ENCODE data around the gene NRF1.
"Not testable (repeated sequence)": the region's sequence is repeated elsewhere in the genome, so short reads cannot be mapped to it uniquely, and the experiment has no call there.

Gene NRF1

GRCh38 chr7:129635300-129636029 is 23.9 kb downstream of the NRF1 start:
- TF ChIP-seq Cebpa-rat (IDR thresholded peaks at IDR 0.05), result no peak
- Histone ChIP-seq H3K9ac (no peak overlapping the region), H3K36me3 (peaks cover 0 to 18% (median 0%) of the 10 kb centered on the region in 11 experiments; a peak in 5 of 22 replicates), H3K27me3 (no peaks in the 10 kb centered on the region), H3K9me3 (replicated peaks in 1 of 11) (no peaks in the 10 kb centered on the region), H4K20me1 (peaks cover 14 to 97% (median 56%) of the 10 kb centered on the region in 11 experiments; a peak in 20 of 22 replicates), H3K4me1 (peaks cover 0 to 6% (median 0%) of the 10 kb centered on the region in 10 experiments; a peak in 1 of 20 replicates), H3K4me2 (no peak overlapping the region), H3K27ac (no peak overlapping the region), H3K4me3 (no peak overlapping the region)

GRCh38 chr7:129636030-129636550 is 24.6 kb downstream of the NRF1 start:
- not testable (repeated sequence) for H3K4me1 ChIP-seq; H3K9me3 ChIP-seq (replicated peaks in 1 of 11); H3K27me3 ChIP-seq; H3K9ac ChIP-seq; H3K27ac ChIP-seq; H3K4me2 ChIP-seq; H3K4me3 ChIP-seq
- Histone ChIP-seq H3K36me3 (peaks cover 0 to 17% (median 0%) of the 10 kb centered on the region in 11 experiments; a peak in 5 of 22 replicates), H4K20me1 (peaks cover 14 to 97% (median 52%) of the 10 kb centered on the region in 11 experiments; a peak in 19 of 22 replicates)

- H3K27ac ChIP-seq, result no peak overlapping the region
- peaks cover 14 to 97% (median 46%) of the 10 kb centered on the region in 11 experiments; a peak in 18 of 22 replicates for H4K20me1 ChIP-seq
- peaks cover 0 to 14% (median 0%) of the 10 kb centered on the region in 11 experiments; a peak in 4 of 22 replicates for H3K36me3 ChIP-seq
- no peak overlapping the region for H3K4me2 ChIP-seq
- peaks cover 0 to 6% (median 0%) of the 10 kb centered on the region in 10 experiments; a peak in 1 of 20 replicates for H3K4me1 ChIP-seq
- no peak overlapping the region for H3K9ac ChIP-seq
- H3K9me3 ChIP-seq (replicated peaks in 1 of 11), result no peaks in the 10 kb centered on the region
- no peak for TF ChIP-seq Cebpa-rat (IDR thresholded peaks at IDR 0.05)
- no peak overlapping the region for H3K4me3 ChIP-seq
- no peaks in the 10 kb centered on the region for H3K27me3 ChIP-seq
These were observed 25.1 kb downstream of the NRF1 start for GRCh38 chr7:129636641-129637040.

- no peak overlapping the region for H3K9ac ChIP-seq
- H3K36me3 ChIP-seq, result peaks cover 0 to 9% (median 0%) of the 10 kb centered on the region in 11 experiments; a peak in 1 of 22 replicates
- H3K4me2 ChIP-seq, result no peak overlapping the region
- H3K27ac ChIP-seq, result no peak overlapping the region
- H3K27me3 ChIP-seq, result no peaks in the 10 kb centered on the region
- H3K4me3 ChIP-seq, result no peak overlapping the region
- H3K4me1 ChIP-seq, result peaks cover 0 to 6% (median 0%) of the 10 kb centered on the region in 10 experiments; a peak in 1 of 20 replicates
- peaks cover 11 to 100% (median 36%) of the 10 kb centered on the region in 11 experiments; a peak in 20 of 22 replicates for H4K20me1 ChIP-seq
- no peaks in the 10 kb centered on the region for H3K9me3 ChIP-seq (replicated peaks in 1 of 11)
- no peak for TF ChIP-seq Cebpa-rat (IDR thresholded peaks at IDR 0.05)
These were observed 28.9 kb downstream of the NRF1 start for GRCh38 chr7:129640400-129640799.

- Histone ChIP-seq H3K27ac (no peak overlapping the region), H4K20me1 (peaks cover 6 to 92% (median 22%) of the 10 kb centered on the region in 11 experiments; a peak in 18 of 22 replicates), H3K9ac (no peak overlapping the region), H3K27me3 (no peaks in the 10 kb centered on the region), H3K36me3 (peaks cover 0 to 19% (median 13%) of the 10 kb centered on the region in 11 experiments; a peak in 19 of 22 replicates), H3K9me3 (replicated peaks in 1 of 11) (no peaks in the 10 kb centered on the region), H3K4me2 (no peak overlapping the region), H3K4me3 (no peak overlapping the region), H3K4me1 (peaks cover 0 to 4% (median 0%) of the 10 kb centered on the region in 10 experiments; a peak in 1 of 20 replicates)
- no peak for TF ChIP-seq Cebpa-rat (IDR thresholded peaks at IDR 0.05)
These were observed 31.5 kb downstream of the NRF1 start for GRCh38 chr7:129642871-129643549.

GRCh38 chr7:129643550-129644170 is 32.1 kb downstream of the NRF1 start:
- peak overlapping the region in 1 of 11 experiments; percentile 42; a peak in 1 of 22 replicates for H3K9ac ChIP-seq
- TF ChIP-seq Cebpa-rat (IDR thresholded peaks at IDR 0.05), result no peak
- no peak overlapping the region for H3K4me3 ChIP-seq
- no peak overlapping the region for H3K27ac ChIP-seq
- H4K20me1 ChIP-seq, result peaks cover 6 to 85% (median 22%) of the 10 kb centered on the region in 11 experiments; a peak in 18 of 22 replicates
- no peaks in the 10 kb centered on the region for H3K27me3 ChIP-seq
- no peaks in the 10 kb centered on the region for H3K9me3 ChIP-seq (replicated peaks in 1 of 11)
- H3K36me3 ChIP-seq, result peaks cover 0 to 23% (median 13%) of the 10 kb centered on the region in 11 experiments; a peak in 19 of 22 replicates
- H3K4me2 ChIP-seq, result no peak overlapping the region
- no peaks in the 10 kb centered on the region; a peak in 1 of 20 replicates for H3K4me1 ChIP-seq

- no peak overlapping the region for H3K9ac ChIP-seq
- peaks cover 6 to 83% (median 22%) of the 10 kb centered on the region in 11 experiments; a peak in 18 of 22 replicates for H4K20me1 ChIP-seq
- TF ChIP-seq Cebpa-rat (IDR thresholded peaks at IDR 0.05), result no peak
These were observed 33.2 kb downstream of the NRF1 start for GRCh38 chr7:129644634-129645230.

GRCh38 chr7:129646369-129647021 is 35.0 kb downstream of the NRF1 start:
- Histone ChIP-seq H4K20me1 (peaks cover 6 to 80% (median 22%) of the 10 kb centered on the region in 11 experiments; a peak in 18 of 22 replicates), H3K4me1 (no peaks in the 10 kb centered on the region), H3K36me3 (peaks cover 0 to 33% (median 24%) of the 10 kb centered on the region in 11 experiments; a peak in 20 of 22 replicates), H3K27ac (no peak overlapping the region), H3K9me3 (replicated peaks in 1 of 11) (no peaks in the 10 kb centered on the region), H3K27me3 (no peaks in the 10 kb centered on the region), H3K9ac (no peak overlapping the region), H3K4me3 (no peak overlapping the region), H3K4me2 (no peak overlapping the region)
- no peak for TF ChIP-seq Cebpa-rat (IDR thresholded peaks at IDR 0.05)

More at GRCh38 chr7:129644634-129645230, 33.2 kb downstream of the NRF1 start:
- Histone ChIP-seq H3K4me3 (no peak overlapping the region), H3K4me2 (no peak overlapping the region), H3K27me3 (no peaks in the 10 kb centered on the region), H3K27ac (no peak overlapping the region), H3K4me1 (no peaks in the 10 kb centered on the region; a peak in 1 of 20 replicates), H3K9me3 (replicated peaks in 1 of 11) (no peaks in the 10 kb centered on the region), H3K36me3 (peaks cover 0 to 25% (median 15%) of the 10 kb centered on the region in 11 experiments; a peak in 19 of 22 replicates)

Data from BLaER1 treated with 17β-estradiol and CSF1 and Interleukin-3, amounts not matched to agents 10 nM and 100 nM (cell line).